Adipose tissue (tissue), 3 donors: ENCODE results near the gene SMARCD3. TPM values are rescaled to one million over a fixed set of nuclear protein-coding genes. Genes with fewer than 3 reads are reported as not detected.

Experiments used
- H3K27ac ChIP-seq: one replicate; pipeline ENCODE4 v1.5.1; 2013; ENCODE audit warnings: low read depth, low read length
- WGBS, 3 donors: extraction: QIAGEN DNeasy Blood & Tissue Kit; methylation state at CpG; one replicate each; pipeline ENCODE4 v1.1.7; 2013; 5-methylcytosine and 5-hydroxymethylcytosine counted together
- polyA plus RNA-seq, 3 donors: library from polyadenylated mRNA; stranded (reverse); fragments of 200-250 nt; gene quantifications; one replicate each; pipeline ENCODE4 v1.2.3, GENCODE V29; 2013
- donor health status: healthy with polysubstance abuse.
- donor health status: Bipolar disorder and iron deficiency.
- donor health status: healthy.

Gene SMARCD3
- polyA plus RNA-seq, 3 donors = 10.8 to 44.8 (median 32.2) TPM

DNA sequence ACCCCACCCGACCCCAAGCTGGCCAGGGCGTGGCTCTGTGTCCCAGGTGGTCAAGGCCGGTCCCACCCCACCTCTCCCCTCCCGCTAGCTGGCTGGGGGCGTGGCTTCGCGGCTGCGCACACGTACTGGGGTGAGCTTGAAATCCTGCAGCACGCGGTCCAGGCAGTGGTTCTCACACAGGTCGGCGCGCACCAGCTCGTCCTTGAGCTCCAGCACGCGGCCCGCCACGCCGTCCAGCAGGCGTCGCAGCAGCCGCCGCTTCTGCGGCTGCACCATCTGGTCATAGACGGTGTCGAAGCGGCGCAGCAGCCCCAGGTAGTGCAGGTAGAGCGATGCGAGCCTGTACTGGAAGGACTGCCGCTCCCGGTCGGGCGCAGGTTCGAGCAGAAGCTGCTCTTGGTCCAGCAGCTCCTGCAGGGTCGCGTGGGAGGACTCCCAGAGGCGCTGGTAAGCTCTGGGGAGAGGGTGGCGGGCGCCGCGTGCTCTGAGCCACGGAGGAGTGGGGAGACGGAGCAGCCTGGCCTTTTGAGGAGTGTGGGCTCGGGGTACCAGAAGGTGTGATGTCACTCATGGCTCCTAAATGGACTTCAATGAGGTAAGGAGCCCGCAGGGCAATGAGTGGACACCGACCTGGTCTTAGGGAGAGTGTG is 44.0 kb downstream of the SMARCD3 start:
- no peak overlapping the region for H3K27ac ChIP-seq
- 55 to 68% (median 64%) methylated on average over 46 to 48 of the region's 48 CpGs for WGBS, 3 donors

DNA sequence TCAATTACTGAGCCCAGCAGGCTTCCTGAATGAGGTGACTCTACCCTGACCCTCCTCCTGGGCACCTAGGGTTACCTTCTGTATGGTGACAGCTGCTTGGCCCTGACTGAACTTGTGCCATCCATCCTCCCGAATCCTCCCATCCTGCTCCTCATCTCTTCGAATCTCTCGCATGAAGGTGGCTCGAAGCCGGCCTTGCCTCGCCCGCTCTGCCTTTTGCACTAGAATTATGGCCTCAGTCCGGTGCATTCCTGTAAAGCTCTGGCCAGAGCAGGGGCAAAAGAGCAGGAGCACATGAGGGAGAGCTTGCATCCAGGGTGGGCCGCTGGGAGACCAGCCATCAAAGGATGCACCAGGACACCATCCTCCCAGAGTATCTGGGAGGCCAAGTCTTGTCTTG is 45.7 kb downstream of the SMARCD3 start:
- no peak overlapping the region for H3K27ac ChIP-seq
- WGBS, 3 donors = 93 to 95% (median 94%) methylated on average over 9 of the region's 9 CpGs

DNA sequence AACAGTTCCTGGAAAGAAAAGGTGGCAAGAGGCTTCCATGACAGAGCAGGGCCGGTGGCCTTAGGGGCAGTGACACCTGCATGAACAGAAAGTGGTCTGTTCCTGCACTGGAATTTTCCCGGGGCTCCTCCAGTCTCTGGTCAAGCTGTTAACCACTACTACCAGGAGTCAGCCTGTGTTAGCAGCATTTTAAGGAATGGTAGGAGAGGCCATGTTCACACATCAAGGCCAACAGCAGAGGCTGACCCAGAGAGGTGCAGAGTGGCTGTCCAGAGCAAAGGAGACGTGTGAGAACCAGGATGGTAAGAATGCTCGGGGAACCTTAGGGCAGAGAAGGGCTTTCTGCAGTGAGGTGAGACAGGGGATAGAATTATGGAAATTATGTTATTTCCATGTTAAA is 46.7 kb downstream of the SMARCD3 start:
- 63 to 95% (median 92%) methylated on average over 4 of the region's 4 CpGs for WGBS, 3 donors
- H3K27ac ChIP-seq = no peak overlapping the region

DNA sequence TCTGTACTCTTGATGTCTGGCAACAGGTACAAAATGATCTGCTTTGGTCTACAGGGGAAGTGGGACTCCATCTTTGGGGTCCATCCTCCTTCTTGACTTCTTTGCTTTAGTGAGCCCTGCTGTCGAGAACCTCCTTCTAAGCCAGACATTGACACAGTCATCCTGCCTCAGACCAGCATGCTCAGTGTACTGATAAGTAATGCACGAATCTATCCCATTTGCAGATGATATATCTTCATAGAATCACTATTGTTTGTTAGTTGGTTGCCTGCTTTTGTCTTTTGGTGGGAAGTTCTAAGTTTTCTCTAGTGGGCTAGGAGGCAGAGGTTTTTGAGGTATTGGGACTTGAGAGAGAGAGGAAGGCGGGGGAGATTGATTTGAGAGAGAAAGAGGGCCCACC is 47.1 kb downstream of the SMARCD3 start:
- 69 to 86% (median 86%) methylated on average over 3 of the region's 3 CpGs for WGBS, 3 donors
- no peak overlapping the region for H3K27ac ChIP-seq

DNA sequence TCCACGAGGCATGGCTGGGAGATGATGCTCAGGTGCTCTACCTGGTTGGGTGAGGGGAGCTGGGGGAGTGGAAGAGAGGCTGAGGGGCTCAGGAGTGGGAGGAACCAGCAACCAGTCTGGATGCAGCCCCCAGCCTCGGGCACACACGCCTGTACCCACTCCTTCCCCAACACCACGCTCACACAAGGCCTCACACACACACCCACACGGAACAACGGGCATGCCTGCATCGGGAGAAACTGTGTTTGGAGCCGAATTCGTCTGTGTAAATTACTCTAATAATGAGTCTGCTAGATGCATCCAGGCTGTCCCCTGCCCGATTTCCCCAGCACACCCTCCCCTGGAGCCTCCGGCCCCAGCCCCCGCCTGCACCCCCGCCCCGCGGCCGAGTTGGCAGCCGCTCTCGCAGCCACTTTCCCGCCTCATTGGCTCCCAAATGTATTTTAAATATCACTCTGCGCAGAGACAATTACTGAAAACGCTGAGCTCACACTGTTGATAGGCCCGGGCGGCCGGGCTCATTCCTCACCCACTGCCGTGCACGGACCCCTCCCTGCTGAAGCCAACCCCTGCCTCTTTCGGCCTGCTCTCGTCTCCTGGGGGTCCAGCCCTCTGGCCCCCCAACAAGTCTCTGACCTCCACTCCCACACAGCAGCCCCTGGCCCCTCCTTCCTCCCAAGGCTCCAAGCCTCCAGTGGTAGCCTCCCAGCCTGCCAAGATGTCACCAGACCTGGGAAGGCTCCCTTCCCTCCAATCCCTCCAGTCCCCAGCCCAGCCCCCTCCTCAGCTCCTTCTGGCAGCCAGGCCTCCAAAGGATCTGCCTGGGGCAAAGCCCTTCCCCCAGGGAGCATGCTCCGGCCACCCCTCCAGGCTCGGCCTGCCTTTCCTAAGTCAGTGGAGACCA is 49.3 kb downstream of the SMARCD3 start:
- 46 to 57% (median 49%) methylated on average over 30 of the region's 30 CpGs for WGBS, 3 donors
- no peak overlapping the region for H3K27ac ChIP-seq

DNA sequence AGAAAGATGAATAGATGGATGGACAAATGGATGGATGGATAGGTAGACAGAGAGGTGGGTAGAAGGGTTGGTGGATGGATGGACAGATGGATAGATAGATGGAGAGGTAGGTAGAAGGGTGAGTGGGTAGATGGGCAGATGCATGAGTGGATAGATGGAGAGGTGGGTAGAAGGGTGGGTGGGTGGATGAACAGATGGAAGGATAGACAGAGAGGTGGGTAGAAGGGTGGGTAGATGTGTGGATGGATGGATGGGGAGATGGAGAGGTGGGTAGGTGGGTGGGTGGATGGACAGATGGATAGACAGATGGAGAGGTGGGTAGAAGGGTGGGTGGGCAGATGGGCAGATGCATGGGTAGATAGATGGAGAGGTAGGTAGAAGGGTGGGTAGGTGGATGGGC is 50.6 kb downstream of the SMARCD3 start:
- no peak overlapping the region for H3K27ac ChIP-seq

DNA sequence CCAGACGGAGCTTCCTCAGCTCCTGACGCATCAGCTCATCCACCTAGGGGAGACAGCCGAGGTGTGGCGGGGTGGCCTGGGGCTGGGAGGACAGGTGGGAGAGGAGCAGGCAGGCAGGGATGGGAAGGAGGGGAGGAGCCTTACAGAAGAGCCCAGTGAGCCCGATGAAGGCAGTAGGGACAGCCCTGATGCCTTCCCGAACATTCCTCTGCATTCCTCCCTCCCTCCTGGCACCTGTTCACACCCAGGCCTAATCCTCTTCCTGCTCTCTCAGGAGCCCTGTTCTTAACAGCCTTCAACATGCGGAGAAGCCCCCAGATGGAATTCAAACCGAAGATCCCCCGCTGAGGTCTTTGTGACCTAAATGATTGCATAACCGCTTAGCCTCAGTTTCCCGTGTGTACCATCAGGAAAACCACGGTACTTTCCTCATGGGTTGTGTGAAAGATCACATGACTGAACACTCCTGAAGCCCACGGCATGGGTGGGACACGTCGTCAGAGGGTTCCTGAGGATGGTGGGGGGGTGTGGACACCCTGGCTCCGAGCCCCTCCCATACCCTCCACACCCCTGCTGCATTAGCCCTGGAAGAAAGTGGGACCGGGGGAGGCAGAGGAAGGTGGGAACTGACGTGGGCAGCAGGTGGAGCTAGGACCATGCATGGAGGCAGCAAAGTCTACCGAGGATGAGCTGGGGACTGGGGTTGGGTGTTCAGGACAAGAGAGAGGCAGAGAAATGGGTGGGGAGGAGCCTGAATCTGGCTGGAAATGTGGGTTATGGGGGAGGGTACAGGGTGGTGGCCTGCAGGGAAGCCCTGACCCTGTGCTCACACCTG is 52.7 kb downstream of the SMARCD3 start:
- WGBS, 3 donors = 52 to 54% (median 52%) methylated on average over 19 of the region's 19 CpGs
- no peak overlapping the region for H3K27ac ChIP-seq

DNA sequence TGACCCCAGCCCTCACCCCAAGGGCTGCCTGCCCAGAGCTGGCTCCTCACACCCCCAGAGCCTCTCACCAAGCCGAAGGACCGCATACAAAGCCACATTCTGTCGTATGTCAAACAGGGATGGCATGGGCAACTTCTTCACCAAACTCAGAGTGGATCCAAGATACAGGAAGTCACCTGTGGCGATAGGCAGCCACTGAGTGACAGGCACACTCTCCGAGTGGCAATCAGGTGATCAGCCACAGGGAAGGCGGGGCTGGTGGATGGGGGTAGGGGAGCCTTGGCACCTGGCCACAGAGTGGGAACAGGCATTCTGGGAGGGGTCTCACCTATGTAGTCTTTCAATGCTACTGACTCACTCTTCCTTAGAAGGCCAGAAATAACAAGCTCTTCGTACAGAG is 54.3 kb downstream of the SMARCD3 start:
- 70 to 75% (median 74%) methylated on average over 7 of the region's 7 CpGs for WGBS, 3 donors
- no peak overlapping the region for H3K27ac ChIP-seq

DNA sequence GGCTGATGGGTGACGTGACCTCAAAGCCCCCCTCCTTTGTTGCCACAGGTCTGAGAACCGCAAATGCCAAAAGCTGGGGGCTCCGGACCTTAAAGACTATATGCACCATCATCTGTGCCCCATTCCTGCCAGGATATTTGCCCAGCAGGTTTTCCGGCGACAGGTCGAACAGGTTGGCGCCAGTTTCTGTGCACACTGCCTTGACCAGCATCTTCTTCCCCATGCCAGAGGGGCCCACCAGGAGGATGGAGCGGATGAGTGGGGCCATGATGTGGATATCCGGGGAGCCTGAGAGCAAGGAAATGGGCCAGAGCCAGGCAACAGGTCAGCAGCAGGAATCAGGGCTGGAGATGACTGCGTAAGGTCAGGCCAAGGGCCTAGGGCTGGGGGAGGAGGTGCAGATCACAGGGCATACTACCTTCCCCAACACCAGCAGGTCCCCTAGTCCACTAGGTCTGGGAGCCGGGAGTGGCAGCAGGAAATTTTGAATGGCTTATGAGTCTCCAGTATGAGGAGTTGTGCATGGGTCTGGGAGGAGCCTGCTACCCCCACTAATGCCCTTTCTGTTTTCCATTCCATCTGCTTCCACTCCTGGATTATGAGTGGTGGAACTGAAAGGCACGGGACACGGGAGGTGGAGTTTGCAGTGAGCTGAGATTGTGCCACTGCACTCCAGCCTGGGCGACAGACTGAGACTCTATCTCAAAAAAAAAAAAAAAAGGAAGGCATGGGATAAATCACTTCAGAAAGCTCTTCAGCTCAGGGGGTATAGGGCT is 55.1 kb downstream of the SMARCD3 start:
- H3K27ac ChIP-seq = no peak overlapping the region
- 92 to 93% (median 93%) methylated on average over 14 of the region's 14 CpGs for WGBS, 3 donors

DNA sequence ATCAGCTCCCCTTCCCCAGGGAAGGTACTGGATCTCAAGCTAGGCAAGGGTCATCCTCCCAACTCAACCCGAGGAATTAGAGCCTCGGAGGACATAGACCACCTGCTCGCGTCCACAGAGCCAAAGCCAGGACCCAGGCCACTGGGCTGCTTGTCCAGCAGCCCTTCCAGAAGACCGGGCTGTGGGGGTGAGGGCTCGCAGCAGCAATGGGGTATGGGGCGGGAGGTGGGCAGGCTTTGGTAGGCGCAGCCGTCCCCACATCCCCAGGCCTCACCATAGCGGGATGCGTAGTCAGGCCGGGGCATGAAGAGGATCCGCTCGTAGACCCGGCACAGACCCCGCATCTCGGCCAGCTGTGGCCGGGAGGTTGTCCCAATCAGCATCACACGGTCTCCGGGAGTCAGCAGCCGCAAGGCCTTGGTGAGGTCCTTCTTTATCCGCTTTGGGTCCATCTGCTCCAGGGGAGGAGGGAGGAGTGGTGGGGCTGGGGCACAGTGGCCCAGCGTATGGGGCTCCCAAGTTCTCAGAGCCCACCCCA is 56.4 kb downstream of the SMARCD3 start:
- WGBS, 3 donors = 93 to 96% (median 95%) methylated on average over 23 of the region's 23 CpGs

DNA sequence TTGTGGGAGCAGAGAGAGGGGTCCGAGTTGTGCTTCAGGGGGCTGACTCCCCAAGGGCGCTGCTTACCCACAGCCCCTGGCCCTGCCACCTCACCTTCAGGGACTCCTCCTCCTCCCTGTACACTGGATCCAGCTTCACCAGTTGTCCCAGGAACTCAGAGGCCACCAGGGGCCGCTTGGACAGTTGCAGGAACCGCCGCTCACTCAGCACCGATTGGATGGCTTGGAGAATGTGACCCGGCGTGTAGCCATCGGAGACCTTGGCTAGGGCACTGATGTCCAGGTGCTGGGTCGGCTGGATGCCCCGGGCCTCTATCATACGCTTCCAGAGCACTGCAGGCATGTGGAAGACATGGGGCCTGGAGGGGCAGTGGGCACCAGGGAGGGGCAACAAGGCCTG is 57.0 kb downstream of the SMARCD3 start:
- no peak overlapping the region for H3K27ac ChIP-seq
- WGBS, 3 donors = 78 to 83% (median 81%) methylated on average over 12 of the region's 12 CpGs

More for the DNA sequence above, 56.4 kb downstream of the SMARCD3 start:
- H3K27ac ChIP-seq = no peak overlapping the region

DNA sequence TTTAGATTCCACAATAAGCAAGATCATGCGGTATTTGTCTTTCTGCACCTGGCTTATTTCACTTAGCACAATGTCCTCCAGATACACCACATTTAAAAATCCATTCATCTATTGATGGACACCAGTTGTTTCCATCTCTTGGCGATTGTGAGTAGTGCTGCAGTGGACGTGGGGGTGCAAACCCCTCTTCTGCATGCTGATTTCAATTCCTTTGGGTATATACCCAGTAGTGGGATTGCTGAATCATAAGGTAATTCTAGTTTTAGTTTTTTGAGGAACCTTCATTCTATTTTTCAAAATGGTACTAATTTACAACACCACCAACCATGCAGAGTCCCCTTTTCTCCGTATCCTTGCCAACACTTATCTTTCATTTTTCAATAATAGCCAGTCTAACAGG is 59.5 kb downstream of the SMARCD3 start:
- no peak overlapping the region for H3K27ac ChIP-seq
- WGBS, 3 donors = 50 to 86% (median 81%) methylated on average over 4 of the region's 4 CpGs

Other genes with a start within 250 kb of the SMARCD3 start
- gene ATG9B, start 224.2 kb downstream of the SMARCD3 start, polyA plus RNA-seq = 1 to 10 TPM in 1 of 3 donors, under 1 TPM in 2; 0.11 to 2.1 (median 0.37) TPM
- gene ABCB8, start 220.2 kb downstream of the SMARCD3 start, polyA plus RNA-seq = 10 to 100 TPM; 11.2 to 24.0 (median 14.6) TPM
- 1 to 10 TPM; 1.3 to 7.6 (median 2.8) TPM for gene ASIC3, start 200.2 kb downstream of the SMARCD3 start, polyA plus RNA-seq
- gene CDK5, start 190.8 kb downstream of the SMARCD3 start, polyA plus RNA-seq = 1 to 10 TPM; 5.9 to 9.1 (median 7.8) TPM
- 10 to 100 TPM; 63.7 to 73.3 (median 64.8) TPM for gene SLC4A2, start 189.1 kb downstream of the SMARCD3 start, polyA plus RNA-seq
- 100 to 1,000 TPM in 1 of 3 donors, 10 to 100 TPM in 2; 53.0 to 104 (median 91.8) TPM for gene FASTK, start 167.9 kb downstream of the SMARCD3 start, polyA plus RNA-seq
- 10 to 100 TPM; 33.3 to 56.8 (median 44.0) TPM for gene TMUB1, start 165.2 kb downstream of the SMARCD3 start, polyA plus RNA-seq
- gene AGAP3, start 162.2 kb downstream of the SMARCD3 start, polyA plus RNA-seq = 10 to 100 TPM; 35.9 to 67.0 (median 51.9) TPM
- not detected for gene GBX1, start 81.0 kb downstream of the SMARCD3 start, polyA plus RNA-seq
- gene ASB10, start 61.4 kb downstream of the SMARCD3 start, polyA plus RNA-seq = not detected
- not detected for gene H2BK1, start 38.2 kb downstream of the SMARCD3 start, polyA plus RNA-seq
- gene ABCF2, start 21.5 kb downstream of the SMARCD3 start, polyA plus RNA-seq = 10 to 100 TPM; 11.3 to 32.4 (median 20.1) TPM
- gene CHPF2, start 16.2 kb downstream of the SMARCD3 start, polyA plus RNA-seq = 10 to 100 TPM in 2 of 3 donors, 1 to 10 TPM in 1; 9.9 to 19.1 (median 10.9) TPM
- 10 to 100 TPM; 25.0 to 40.6 (median 29.1) TPM for gene NUB1, start 93.1 kb upstream of the SMARCD3 start, polyA plus RNA-seq
- gene WDR86, start 161.3 kb upstream of the SMARCD3 start, polyA plus RNA-seq = 10 to 100 TPM in 2 of 3 donors, 1 to 10 TPM in 1; 1.3 to 20.0 (median 13.6) TPM
- gene CRYGN, start 191.4 kb upstream of the SMARCD3 start, polyA plus RNA-seq = under 1 TPM in 2 of 3 donors, not detected in 1; 0.34 to 0.68 TPM